ENCODE measurements around the gene DACH2.

Gene DACH2

DNA sequence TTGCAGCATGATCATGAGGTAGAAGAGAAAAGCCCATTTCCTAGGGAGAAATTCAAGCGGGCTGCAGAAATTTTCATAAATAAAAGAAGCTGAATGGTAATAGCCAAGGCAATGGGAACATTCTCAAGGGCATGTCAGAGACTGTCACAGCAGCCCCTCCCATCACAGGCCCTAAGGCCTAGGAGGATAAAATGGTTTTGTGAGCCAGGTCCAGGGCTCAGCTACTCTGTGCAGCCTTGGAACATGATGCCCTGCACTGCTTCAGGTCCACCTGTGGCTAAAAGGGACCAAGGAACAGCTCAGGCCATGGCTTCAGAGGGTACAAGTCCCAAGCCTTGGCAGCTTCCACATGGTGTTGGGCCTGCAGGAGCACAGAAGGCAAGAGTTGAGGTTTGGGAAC is 93.3 kb downstream of the DACH2 start:
- no peak for DNase-seq (ENCODE audit: low read depth, low spot score)
- H3K4me3 ChIP-seq (ENCODE audit: low read length): no peak overlapping the region

DNA sequence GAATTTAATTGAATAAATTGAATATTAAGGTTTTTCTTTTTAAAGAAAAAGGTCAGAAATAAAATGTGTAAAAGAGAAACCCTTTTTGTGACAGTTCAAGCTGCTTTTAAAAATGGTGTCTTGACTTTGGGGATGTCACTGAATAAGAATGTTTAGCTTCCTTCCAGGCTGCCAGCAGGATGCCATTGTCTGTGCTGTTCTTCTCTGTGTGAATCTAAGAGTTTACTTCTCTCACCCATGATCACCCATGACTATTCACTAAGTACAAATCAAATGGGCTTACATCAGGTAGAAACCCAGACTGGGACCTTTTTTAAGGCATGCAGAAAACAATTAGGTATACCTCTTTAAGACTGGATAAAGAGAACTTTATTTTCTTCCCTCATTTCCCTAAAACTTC is 115.3 kb downstream of the DACH2 start:
- DNase-seq (ENCODE audit: low read depth, low spot score): no peak
- no peak overlapping the region for H3K4me3 ChIP-seq (ENCODE audit: low read length)

DNA sequence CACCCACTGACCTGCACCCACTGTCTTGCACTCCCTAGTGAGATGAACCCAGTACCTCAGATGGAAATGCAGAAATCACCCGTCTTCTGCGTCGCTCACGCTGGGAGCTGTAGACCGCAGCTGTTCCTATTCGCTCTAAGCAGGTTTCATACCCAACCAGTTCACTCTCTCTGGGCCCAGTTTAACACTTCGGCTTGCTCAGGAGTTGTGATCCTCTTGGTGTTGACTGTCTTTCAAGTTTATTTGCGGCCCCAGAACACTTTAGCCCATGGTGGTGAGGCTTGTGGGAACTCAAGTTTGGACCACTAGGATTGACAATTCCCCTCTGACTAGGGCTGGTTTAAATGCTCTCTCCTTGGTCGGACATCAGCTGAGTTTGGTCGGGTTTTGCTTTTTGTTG is 147.0 kb downstream of the DACH2 start:
- no peak for DNase-seq (ENCODE audit: low read depth, low spot score)
- no peak overlapping the region for H3K4me3 ChIP-seq (ENCODE audit: low read length)

DNA sequence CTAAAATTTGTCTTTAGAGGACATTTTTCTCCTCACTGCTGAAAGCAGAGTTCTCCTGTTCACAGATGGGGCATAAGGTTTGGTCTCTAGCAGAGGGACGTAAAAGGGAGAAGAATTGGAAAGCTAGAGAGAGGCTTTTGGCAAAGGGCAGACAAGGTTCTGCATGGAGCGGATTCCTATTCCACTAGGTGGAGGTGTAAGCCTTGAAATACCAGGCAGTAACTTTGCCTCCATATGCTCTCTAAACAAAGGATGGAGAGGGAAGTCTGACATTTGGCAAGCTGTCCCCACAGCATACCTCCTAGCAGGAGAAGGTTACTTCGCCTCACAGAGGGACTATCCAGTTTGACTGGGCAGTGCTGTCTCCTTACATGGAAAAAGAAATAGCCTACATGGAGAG is 174.7 kb downstream of the DACH2 start:
- no peak for DNase-seq (ENCODE audit: low read depth, low spot score)
- no peak overlapping the region for H3K4me3 ChIP-seq (ENCODE audit: low read length)

DNA sequence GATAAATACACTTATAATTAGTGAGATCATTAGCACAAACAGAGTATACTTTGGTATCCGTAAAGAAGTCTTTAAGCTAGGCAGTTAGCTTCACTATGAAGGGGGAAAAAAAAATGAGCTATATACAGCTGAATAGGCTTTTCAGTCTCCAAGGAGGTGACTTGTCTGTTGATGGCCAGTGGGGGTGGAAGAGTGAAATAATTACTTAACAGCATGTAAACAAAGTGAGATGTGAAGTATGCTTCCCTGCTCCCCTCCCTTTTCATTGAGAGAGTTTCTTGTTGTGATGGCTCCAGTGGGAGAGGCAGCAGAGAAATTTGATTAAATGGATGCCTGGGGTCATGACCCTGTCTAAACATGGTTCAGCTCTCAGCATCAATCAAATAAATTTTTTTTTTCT is 180.9 kb downstream of the DACH2 start:
- DNase-seq (ENCODE audit: low read depth, low spot score): no peak
- no peak overlapping the region for H3K4me3 ChIP-seq (ENCODE audit: low read length)

DNA sequence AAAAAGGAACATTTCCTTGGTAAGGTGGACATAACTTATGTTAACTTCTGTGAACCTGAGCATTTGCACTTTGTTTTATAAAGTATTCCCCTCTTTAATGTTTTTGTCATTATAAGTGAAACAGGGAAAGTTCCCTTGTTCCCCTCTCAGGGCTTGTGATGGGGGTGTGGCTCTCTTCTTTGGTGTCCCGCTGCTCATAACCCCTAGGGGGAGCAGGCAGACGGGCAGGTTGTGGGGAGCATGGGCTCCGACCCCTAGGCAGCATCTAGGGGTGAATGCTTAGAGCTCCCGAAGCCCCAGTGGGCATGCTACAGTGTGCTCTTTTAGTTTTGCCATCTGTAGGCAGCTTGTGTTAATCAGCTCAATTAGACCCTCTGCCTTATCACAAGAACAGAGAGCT is 200.4 kb downstream of the DACH2 start:
- DNase-seq (ENCODE audit: low read depth, low spot score): peak; percentile 2
- no peak overlapping the region for H3K4me3 ChIP-seq (ENCODE audit: low read length)

DNA sequence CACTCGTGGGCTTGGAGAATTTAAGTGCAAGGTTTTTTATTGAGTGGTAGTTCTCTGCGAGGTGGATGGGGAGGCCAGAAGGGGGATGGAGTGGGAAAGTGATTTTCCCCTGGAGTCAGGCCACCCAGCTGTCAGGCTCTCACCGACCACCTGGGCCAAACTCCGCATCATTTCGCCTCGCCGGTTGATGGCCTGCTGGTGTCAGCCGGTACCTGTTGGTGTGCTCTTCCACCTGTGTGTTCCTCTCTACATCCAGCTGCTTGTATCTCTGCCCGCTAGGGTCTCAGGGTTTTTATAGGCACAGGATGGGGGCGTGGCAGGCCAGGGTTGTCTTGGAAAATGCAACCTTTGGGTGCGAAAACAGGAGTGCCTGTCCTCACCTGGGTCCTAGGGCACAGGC is 200.9 kb downstream of the DACH2 start:
- DNase-seq (ENCODE audit: low read depth, low spot score): no peak
- H3K4me3 ChIP-seq (ENCODE audit: low read length): no peak overlapping the region

DNA sequence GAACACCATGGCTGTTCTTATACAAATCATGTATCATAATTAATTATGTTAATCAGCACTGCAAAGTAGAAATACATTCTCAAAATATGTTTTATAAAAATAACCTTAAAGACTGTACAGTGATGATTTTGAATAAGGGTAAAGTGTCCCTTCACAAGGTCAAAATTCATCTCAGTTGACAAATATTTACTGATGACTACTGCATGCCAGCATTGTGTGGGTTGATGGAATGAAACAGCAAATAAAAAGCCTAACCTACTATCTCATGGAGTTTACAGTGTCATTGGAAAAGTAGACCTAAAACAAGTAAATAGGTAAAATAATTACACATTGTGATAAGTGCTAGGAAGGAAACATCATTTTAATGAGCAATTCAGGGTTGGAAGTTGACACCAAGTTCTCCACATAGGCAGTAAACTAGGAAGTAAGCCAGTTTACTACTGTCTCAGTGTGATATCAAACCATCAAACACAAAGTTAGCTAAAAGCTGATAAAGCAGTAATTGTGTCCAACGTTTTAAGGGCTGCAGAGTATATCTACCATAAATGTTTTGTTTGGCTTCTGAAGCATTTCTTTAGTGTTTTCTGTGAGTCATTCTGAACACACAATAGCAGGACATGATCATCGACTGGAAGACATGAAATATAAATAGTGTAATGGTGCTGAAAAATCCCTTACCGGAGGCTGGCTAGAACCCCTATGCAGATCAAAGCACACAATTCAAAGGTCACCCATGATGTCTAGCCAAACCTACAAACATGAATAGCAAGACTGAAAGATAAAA is 221.8 kb downstream of the DACH2 start:
- DNase-seq (ENCODE audit: low read depth, low spot score): no peak
- H3K4me3 ChIP-seq (ENCODE audit: low read length): no peak overlapping the region

DNA sequence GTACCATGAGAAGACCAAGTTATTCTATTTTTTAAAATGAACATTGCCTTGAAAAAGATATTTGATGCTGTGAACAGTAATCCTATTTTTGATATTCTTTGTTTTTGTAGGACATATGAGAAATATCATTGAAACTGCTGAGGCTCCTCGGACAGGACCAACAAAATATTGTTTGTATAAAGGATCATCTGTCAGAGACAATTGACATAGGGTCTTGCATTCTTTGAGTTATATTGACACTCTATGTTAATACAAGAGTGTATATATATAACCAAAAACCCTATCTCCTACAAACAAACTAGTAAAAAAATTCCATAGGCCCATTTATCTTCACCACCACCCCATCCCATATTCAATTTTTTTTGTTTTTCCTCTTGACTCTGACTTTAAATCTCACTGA is 222.7 kb downstream of the DACH2 start:
- no peak for DNase-seq (ENCODE audit: low read depth, low spot score)
- no peak overlapping the region for H3K4me3 ChIP-seq (ENCODE audit: low read length)

DNA sequence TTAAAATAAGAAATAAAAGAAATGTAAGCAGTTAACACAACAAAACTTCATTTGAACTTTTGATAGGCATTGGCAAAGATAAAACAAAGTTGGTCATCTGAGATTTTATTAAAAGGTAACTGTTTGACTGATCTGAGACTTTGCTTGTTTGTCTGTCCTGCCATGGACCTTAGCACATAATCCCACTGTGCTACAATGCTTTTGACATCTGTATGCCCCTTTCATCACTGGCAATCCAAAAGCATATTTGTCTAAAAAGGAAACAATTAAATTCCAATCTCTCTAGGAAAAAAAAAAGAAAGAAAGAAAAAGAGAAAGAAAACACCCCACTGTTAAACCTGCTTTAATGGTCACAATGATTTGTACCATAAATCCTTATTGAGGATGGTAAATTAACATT is 231.0 kb downstream of the DACH2 start:
- DNase-seq (ENCODE audit: low read depth, low spot score): no peak
- H3K4me3 ChIP-seq (ENCODE audit: low read length): no peak overlapping the region

DNA sequence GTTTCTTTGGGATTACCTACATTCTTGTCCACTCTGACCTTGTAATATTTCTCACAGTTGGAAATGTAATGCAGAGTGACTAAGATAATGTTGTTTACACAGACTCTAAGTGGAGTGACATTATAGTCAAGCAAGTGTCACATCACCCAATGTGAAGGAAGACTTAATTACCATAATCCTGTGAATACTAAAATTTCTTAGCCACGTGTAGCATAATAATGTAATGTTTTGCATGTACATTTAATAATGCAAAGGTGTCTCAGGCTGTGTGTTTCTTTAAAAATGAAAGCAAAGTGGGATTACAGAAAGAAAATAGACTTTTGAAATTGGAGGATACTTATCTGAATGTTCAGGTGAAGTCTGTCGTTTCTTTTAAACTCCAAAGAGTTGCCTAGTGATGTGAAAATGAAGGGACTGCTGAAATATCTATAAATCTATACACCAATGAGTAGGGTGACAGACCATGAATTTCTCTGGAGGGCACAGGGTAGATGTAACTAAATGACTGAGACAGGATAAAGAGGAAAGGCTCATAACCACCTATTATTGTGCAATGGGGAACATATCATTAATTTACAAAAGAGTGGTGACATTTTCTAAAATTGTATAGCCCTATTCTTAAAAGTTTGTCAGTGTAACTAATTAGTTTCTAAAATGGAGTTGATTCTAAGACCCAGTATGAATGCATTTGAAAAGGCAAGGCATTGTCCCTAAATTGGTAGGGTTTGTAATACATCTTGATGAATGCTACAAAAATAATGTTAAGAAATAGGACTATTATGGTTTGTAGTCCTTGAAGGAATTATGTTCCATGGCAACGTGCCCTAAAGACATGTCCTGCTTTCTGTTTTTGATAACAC is 235.7 kb downstream of the DACH2 start:
- no peak overlapping the region for H3K4me3 ChIP-seq (ENCODE audit: low read length)
- no peak for DNase-seq (ENCODE audit: low read depth, low spot score)

DNA sequence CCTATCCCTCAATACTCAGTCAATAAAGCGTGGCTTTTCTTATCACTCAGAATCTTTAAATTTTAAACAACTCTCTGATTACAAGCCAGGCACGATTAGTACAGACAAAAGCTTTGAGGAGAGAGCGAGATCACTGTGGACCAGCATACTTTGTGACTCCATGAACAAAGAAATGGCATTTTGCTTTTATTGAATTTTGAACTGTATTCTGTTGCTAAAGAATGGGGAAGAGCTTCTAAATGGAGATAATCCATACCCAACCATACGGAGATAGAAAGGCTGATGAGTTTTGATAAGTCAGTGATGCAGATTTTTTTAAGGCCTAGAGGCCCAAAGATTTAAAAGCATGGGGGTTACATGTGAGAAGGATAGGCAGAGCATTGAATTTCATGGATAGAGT is 259.1 kb downstream of the DACH2 start:
- H3K4me3 ChIP-seq (ENCODE audit: low read length): no peak overlapping the region
- DNase-seq (ENCODE audit: low read depth, low spot score): no peak

DNA sequence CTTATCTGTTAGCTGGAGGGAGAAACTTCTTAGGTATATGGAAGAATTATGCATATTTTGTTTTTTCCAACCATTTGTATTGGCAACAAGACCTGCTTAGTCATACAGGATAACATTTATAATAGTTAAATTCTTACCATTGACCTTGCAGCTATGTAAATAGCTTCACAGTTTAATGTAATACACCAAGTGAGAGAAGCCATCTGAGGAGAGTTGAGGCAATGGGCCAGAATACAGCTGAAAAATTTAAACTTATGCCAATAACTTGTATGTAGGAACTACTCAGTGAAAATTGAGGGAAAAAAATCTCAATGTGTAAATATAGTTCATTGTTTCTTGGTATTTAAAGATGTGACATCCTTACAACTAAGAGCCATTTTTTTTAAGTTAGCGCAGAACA is 273.5 kb downstream of the DACH2 start:
- DNase-seq (ENCODE audit: low read depth, low spot score): no peak
- no peak overlapping the region for H3K4me3 ChIP-seq (ENCODE audit: low read length)

DNA sequence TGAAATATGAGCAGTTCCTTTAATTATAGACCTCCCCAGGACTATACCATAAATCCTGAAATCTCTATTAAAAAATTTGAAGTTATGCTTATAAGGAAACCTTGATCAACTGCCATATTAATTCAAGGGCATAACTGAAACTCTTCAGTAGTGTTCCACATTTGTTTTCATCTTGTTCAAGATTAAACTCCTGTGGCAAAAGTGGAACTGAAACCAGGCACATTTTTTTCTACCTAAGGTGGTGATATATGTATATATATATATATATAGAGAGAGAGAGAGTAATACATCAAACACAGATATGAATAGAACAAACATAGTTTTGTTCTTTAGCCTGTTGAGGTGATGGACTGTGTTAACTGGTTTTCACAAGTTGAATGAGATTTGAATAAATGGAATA is 287.9 kb downstream of the DACH2 start:
- no peak overlapping the region for H3K4me3 ChIP-seq (ENCODE audit: low read length)
- DNase-seq (ENCODE audit: low read depth, low spot score): no peak

DNA sequence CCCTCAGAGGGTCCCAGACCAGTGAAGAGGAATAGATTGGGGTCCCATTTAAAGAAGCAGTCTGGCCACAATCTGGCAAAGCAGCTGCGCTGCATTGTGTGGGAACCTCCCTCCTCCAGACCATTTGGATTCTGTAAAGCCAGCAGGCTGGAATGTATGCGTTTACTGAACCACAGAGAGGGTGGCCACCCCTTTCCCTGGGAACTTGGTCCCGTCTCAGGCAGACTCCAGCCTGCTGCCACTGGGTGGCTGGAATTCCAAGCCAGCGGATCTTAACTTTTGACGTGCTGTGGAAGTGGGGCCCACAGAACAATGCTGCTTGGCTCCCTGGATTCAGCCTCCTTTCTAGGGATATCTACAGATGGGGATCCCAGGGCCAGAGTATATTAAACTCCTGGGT is 307.2 kb downstream of the DACH2 start:
- DNase-seq (ENCODE audit: low read depth, low spot score): no peak
- H3K4me3 ChIP-seq (ENCODE audit: low read length): no peak overlapping the region

DNA sequence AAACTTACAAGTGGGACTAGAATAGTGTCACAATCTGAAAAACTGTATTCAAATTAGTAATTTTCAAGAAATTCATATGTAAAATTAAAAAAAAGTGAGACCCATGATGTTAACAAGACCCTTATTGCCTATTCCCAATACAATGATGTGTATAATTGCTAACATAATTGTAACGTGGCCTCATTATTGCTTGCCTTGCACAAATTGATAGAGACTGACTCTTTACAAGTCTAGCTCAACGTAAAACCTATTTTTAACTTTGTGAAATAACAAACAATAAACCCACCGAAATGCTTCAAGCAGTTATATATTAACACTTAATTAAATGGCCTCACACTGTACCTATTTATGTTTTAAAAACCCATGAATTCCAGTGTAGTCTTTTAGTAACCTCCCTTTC is 312.5 kb downstream of the DACH2 start:
- H3K4me3 ChIP-seq (ENCODE audit: low read length): no peak overlapping the region
- no peak for DNase-seq (ENCODE audit: low read depth, low spot score)

DNA sequence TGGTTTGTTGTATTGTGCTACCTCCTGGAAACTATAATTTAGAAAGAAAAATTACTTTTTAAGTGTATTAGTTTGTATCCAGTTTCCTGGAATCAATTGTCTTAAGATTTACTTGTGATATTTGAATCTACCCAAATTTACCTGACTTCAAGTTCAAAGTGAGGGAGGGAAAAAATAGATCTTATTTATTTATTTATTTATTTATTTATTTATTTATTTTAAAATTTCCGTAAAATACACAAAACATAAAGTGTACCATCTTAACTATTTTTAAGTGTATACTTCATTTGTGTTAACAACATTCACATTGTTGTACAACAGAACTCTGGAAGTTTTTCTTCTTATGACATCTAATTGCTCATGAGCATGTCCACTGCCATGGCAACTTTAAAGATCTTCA is 356.0 kb downstream of the DACH2 start:
- no peak overlapping the region for H3K4me3 ChIP-seq (ENCODE audit: low read length)
- no peak for DNase-seq (ENCODE audit: low read depth, low spot score)

DNA sequence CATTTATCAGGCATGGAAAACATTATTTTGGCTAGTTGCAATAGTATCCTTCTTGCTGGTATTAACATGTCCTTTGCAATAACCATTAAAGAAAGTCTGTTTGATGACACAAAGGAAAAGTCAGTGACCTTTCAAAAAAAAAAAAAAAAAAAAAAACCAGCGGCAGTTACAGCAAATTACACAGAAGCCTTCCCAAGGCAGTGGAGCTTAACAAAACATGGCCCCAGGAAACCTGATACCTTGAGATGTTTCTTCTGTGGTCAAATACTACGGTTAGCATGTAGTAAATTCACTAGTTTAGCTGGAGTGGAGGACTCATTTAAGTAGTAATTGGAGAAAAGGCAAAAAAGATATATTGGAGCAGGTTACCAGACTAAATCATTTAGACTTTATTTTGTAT is 359.1 kb downstream of the DACH2 start:
- DNase-seq (ENCODE audit: low read depth, low spot score): no peak

DNA sequence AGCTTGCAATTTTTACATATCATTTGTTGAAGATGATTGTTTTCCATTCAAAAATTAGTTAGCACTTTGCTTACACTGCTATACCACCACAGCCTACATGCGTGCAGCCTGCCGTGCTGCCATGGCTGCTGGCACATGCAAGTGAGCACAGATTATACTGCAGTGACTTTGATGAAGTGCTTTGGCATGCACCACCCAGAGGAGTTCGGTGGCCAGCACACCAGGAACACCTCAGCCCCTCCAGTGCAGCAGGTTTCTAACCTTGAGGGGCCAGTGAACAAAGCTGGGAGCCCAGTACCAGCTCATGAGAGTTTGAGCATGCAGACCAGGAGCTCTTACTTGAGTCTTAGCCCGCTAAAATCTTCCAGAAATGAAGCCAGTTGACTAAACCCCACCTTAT is 431.5 kb downstream of the DACH2 start:
- DNase-seq (ENCODE audit: low read depth, low spot score): no peak
- H3K4me3 ChIP-seq (ENCODE audit: low read length): no peak overlapping the region

More for the DNA sequence above, 359.1 kb downstream of the DACH2 start:
- H3K4me3 ChIP-seq (ENCODE audit: low read length): no peak overlapping the region

DNA sequence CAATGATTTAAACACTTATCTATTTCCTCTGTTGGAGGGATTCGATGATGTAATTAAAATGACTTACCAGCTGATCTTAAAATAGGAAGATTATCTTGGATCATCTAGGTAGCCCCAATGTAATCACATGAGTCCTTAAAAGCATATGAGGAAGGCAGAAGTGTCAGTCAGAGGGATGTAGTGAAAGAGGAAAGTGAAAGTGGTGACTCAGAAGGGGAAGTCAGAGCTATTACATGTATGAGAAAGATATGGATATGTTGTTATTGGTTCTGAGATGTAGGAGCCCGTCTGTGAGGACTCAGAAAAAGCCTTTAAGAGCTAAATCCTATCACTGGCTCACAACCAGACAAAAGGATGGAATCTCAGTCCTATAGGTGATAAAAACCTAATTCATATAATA is 456.4 kb downstream of the DACH2 start:
- DNase-seq (ENCODE audit: low read depth, low spot score): no peak
- no peak overlapping the region for H3K4me3 ChIP-seq (ENCODE audit: low read length)

DNA sequence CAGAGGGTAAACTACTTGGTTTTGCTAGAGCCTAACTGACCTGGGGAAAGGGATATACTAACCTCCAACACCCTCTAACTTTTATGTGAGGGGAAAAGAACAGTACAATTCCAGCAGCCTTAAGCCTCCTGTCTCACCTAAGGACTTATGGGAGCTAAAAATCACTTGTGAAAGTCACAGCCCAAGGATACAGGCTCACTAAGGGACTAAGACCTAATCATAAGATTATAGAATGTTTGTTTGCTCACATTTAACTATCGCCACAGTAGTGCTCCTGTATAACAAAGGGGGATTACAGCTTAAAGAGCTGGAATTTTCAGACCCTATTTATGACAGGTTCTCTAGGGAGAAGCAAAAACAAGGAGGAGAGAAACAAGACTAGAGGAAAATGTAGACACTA is 548.7 kb downstream of the DACH2 start:
- no peak overlapping the region for H3K4me3 ChIP-seq (ENCODE audit: low read length)
- no peak for DNase-seq (ENCODE audit: low read depth, low spot score)
